Left renal pelvis (tissue), 4 donors: ENCODE data around the gene ANKRD13C. TPM values are rescaled to one million over a fixed set of nuclear protein-coding genes. Genes with fewer than 3 reads are reported as not detected.

Experiments used
- DNase-seq, 4 donors: peaks; one replicate each; pipeline ENCODE4 v3.0.0-alpha.2; 2013; ENCODE audit warnings: low read depth in 4 of 4, low spot score in 3 of 4
- polyA plus RNA-seq, 4 donors: library from polyadenylated mRNA; unstranded; fragments of 120-200 nt; gene quantifications; one replicate each; pipeline ENCODE4 v1.2.1, GENCODE V29; 2013; ENCODE audit not compliant: insufficient read length in 4 of 4

Gene ANKRD13C
- polyA plus RNA-seq, 4 donors = 27.7 to 40.4 (median 29.1) TPM

DNA sequence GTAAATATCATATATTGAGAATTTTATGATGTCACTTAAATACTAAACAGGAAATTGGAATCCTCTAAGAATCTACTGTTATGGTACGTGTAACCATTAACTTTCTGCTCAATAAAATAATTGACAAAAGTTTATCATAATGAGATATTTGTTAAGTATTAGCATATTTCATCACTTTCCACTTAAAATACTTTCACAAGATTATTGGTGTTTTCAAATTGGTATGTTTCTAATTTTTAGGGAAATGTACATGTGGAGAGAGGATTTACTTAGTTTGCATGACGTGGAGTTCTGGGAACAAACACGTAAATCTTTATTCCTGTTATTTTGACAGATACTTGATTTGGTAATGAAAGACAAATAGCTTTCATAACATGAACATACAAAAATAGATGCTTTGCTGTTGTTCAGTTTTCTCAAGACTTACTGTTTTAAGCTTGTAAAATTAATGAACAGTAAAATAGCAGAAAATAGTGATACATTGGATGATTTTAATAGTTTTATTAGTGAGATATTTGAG lies 131.7 kb downstream of the ANKRD13C start:
- DNase-seq = no peak

DNA sequence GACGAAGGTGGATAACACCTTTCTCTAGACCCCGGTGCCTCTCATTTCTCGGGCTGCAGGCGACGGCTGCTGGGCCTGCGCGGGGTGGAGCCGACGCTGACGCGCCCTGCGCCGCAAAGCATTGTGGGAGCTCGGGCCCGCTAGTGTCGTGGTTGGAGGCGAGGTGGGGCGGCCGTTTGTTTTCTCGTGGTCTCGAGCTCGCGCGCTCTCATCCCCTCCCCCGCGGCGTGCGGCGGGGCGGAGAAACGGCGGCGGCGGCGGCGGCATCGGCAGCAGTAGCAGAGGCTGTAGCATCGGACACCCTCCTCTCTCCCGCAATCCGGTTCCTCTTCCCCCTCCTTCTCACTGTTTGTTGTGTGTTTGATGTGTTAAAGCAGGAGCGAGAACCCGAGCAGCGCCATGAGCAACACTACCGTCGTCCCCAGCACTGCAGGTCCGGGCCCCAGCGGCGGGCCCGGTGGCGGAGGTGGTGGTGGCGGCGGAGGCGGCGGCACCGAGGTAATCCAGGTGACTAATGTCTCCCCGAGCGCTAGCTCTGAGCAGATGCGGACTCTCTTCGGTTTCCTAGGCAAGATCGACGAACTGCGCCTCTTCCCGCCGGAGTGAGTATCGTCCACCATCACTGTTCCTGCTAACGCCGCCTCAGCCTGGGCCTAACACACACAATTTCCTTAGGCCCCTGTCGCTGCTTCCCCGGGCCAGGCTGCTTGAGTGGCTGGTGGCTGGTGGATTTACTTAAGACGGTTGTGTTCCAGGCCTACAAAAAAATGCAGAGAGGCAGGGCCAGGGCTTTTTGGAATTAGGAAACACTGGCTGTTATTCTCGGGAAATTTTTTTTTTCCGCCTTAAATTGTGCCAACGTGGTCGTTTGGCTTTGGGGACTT lies 133.0 kb downstream of the ANKRD13C start, which contains the start of gene SRSF11:
SRSF11 (plus strand) TSS at position 143 of the 884 bp plus-strand sequence; CDS start at position 400, 257 bp downstream.
- peak; percentile 85 to 92 (median 88) for DNase-seq

DNA sequence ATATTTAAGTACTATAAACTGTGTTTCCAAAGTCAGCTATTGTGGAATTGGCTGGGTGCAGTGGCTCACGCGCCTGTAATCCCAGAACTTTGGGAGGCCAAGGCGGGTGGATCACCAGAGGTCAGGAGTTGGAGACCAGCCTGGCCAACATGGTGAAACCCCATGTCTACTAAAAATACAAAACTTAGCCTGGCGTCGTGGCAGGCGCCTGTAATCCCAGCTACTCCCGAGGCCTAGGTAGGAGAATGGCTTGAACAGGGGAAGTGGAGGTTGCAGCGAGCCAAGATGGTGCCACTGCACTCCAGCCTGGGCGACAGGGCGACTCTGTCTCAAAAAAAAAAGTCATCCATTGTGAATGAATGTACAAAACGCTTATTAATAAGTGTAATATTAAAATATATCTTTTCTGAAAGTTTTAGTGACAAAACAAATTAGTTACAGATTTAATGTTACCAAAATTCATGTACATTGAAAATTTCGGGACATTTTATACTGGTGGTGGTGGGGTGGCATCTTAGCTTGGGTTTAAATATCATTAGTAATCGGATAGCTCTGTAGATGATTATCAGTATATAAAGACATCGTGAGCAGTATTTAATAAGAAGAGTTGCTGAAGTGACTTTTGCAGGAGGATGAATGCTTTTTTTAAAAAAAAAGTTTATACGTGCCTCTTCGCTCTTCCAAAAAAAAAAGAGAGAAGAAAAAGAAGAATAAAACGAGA lies 133.8 kb downstream of the ANKRD13C start:
- DNase-seq = no peak

DNA sequence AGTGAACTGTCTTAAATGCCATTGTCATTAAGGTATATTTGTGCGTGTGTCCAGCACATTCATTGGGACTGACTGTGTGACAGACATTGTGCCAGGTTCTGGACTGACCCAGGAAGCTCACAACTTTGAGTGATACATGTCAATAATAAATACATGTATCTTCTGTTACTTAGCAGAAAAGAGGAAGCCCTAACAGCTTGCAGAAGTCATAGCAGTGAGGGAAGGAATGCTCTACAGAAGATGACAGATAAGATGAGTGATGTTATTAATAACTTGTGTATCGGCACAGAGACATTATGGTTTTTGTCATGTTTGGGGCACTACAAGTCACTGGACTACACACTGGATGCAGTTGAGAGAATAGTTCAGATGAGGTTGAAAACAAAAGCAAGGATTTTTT lies 134.5 kb downstream of the ANKRD13C start:
- DNase-seq = no peak

DNA sequence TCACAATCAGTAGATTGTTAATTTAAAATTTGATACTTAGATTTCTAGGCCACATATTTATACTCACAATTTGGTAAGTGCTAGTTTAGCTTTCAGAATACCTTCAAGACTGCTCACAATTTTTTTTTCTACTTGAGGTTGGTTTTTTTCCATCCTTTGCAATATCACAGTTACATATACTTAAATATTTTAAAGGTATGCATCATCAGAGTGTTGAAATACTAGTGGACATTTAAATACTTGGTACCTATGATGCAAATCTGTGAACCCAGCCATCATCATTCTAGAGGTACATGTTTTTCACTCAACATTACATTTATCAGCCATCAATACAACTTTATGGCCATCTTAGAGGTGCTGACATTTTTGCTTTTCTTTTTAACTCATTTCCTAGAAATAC lies 143.0 kb downstream of the ANKRD13C start:
- no peak for DNase-seq

DNA sequence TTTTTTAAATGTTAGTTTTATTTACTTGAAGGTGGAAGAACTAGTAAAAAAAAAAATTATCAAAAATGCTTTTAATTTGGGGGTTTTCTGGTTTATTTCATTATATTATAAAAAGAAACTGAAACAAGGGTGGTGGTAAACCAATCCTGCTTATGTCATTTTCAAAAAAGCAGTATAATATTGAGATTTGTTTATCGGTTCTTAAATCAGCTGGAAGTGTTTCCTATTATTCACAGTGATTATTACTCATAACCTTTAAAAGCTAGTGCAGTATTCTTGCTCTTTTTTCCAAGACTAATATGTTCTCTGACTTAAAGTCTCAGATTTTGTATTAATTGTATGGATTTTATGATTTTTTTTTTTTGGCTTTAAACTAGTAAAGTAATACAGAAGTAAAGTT lies 143.7 kb downstream of the ANKRD13C start:
- no peak for DNase-seq

Other genes starting within 250 kb of the ANKRD13C start
- gene LRRC40, start 149.1 kb downstream of the ANKRD13C start, polyA plus RNA-seq = 10 to 100 TPM; 24.3 to 41.2 (median 27.7) TPM
- 100 to 1,000 TPM; 257 to 458 (median 336) TPM for gene SRSF11, start 133.3 kb downstream of the ANKRD13C start, polyA plus RNA-seq
- gene CTH, start 56.5 kb upstream of the ANKRD13C start, polyA plus RNA-seq = 10 to 100 TPM in 3 of 4 donors, 1 to 10 TPM in 1; 4.1 to 15.3 (median 13.0) TPM